GM13977 (cell line): ENCODE measurements around the gene MRPL16.

Experiments used
- DNase-seq: peaks from one replicate; pipeline ENCODE4 v3.0.0; 2012; ENCODE audit warnings: low spot score
- CTCF ChIP-seq: IDR thresholded peaks from 2 replicates; pipeline ENCODE4 v1.5.1; 2012; ENCODE audit warnings: mild to moderate bottlenecking, control low read depth; ENCODE audit not compliant: insufficient read depth; ENCODE audit errors: extremely low read depth, missing control alignments
- in situ Hi-C: fragments of 300-500 bp; cut with MboI; formaldehyde crosslinking; loops from one replicate; pipeline ENCODE4 v1.12.0; 2022; ENCODE audit warnings: low sequenced_read_pairs, low pct_unique_long_range_greater_than_20kb, mixed read lengths, inconsistent platforms; ENCODE audit not compliant: unreplicated experiment

Gene MRPL16

GRCh38 chr11:59847626-59848025, 37.0 kb upstream of the MRPL16 start:
- DNase-seq = no peak
- in situ Hi-C loops = no loop called here
- TF ChIP-seq CTCF = no peak

GRCh38 chr11:59846556-59846955, 36.0 kb upstream of the MRPL16 start:
- TF ChIP-seq CTCF = no peak
- no peak for DNase-seq
- in situ Hi-C loops = no loop called here

- in situ Hi-C loops = no loop called here
- TF ChIP-seq CTCF = no peak
Measured at GRCh38 chr11:59845399-59845798, 34.8 kb upstream of the MRPL16 start, which contains the start of gene CBLIF. TSS of gene CBLIF (minus strand) at chr11:59845499. CDS start at chr11:59845453, 46 bp downstream.

GRCh38 chr11:59842316-59842715, 31.7 kb upstream of the MRPL16 start:
- TF ChIP-seq CTCF = no peak
- in situ Hi-C loops = no loop called here
- no peak for DNase-seq

More at GRCh38 chr11:59845399-59845798, 34.8 kb upstream of the MRPL16 start, which contains the start of gene CBLIF:
- DNase-seq = no peak

- in situ Hi-C loops = no loop called here
- TF ChIP-seq CTCF = no peak
- DNase-seq = peak; percentile 4
Measured at GRCh38 chr11:59841514-59841913, 30.9 kb upstream of the MRPL16 start.

GRCh38 chr11:59839615-59840014, 29.0 kb upstream of the MRPL16 start:
- in situ Hi-C loops = no loop called here
- TF ChIP-seq CTCF = no peak
- no peak for DNase-seq

- in situ Hi-C loops = no loop called here
- no peak for TF ChIP-seq CTCF
- DNase-seq = no peak
Measured at GRCh38 chr11:59833602-59834001, 23.0 kb upstream of the MRPL16 start.
